GM12878 (cell line): ENCODE measurements around the gene AP2A2. TPM values are rescaled to one million over a fixed set of nuclear protein-coding genes. Genes with fewer than 3 reads are reported as not detected.

ENCODE experiments used
- ATAC-seq: fragments of 200-7000 bp; cut with Tn5 transposase; 3 replicates; pipeline ENCODE4 v1.9.1; 2020; ENCODE audit warnings: mild to moderate bottlenecking, moderate library complexity
- BruUV-seq: library from RNA; stranded (reverse); fragments of 400-500 nt; replicated peaks from 2 replicates; lab custom pipeline; 2021; lab: Mats Ljungman, UMichigan
- CTCF ChIA-PET: fragments of 300-600 bp; sonication (Branson Sonifier 250); formaldehyde crosslinking; extraction: SDS; loops from one replicate; lab custom pipeline; 2021; ENCODE audit warnings: inconsistent platforms; lab: Yijun Ruan, JAX
- POLR2A ChIA-PET: fragments of 350-600 bp; formaldehyde crosslinking; extraction: SDS; loops from one replicate; lab custom pipeline; 2021; ENCODE audit warnings: inconsistent platforms; lab: Charles Lee
- RAD21 ChIA-PET: fragments of 300-600 bp; sonication (Branson Sonifier 250); formaldehyde crosslinking; loops from one replicate; lab custom pipeline; 2023; ENCODE audit warnings: antibody characterized with exemption; ENCODE audit not compliant: unreplicated experiment; lab: Charles Lee
- SMC1A ChIA-PET: fragments of 300-600 bp; sonication (Branson Sonifier 250); formaldehyde crosslinking; loops from one replicate; lab custom pipeline; 2023; ENCODE audit not compliant: unreplicated experiment, uncharacterized antibody; lab: Charles Lee
- DNase-seq: peaks from one replicate; pipeline ENCODE4 v3.0.0-alpha.2; 2011; ENCODE audit warnings: low read depth, low spot score
- FAIRE-seq: peaks from 3 replicates; lab custom pipeline; 2011; peaks lifted over from hg19 to GRCh38; lab: Jason Lieb, UNC
- H2AFZ ChIP-seq: 2 replicates; pipeline ENCODE4 v1.6.0; 2011; ENCODE audit warnings: low read depth, low read length, control low read depth; ENCODE audit not compliant: control insufficient read depth
- H3K27ac ChIP-seq: 2 replicates; pipeline ENCODE4 v1.5.1; 2011; ENCODE audit warnings: control low read depth; ENCODE audit not compliant: control insufficient read depth, insufficient read depth
- H3K27me3 ChIP-seq, 2 experiments: replicated peaks in 1 of 2; 2 replicates each; pipeline versions ENCODE4 v1.6.0 to v1.6.1; 2011; ENCODE audit warnings: low read length in 1 of 2; ENCODE audit not compliant: control insufficient read depth in 2 of 2, insufficient read depth in 2 of 2
- H3K36me3 ChIP-seq, 2 experiments: 2 replicates each; pipeline ENCODE4 v1.5.1; 2011; ENCODE audit warnings: low read length in 1 of 2; ENCODE audit not compliant: control insufficient read depth in 2 of 2, insufficient read depth in 2 of 2
- H3K4me1 ChIP-seq: 2 replicates; pipeline ENCODE4 v1.6.1; 2011; ENCODE audit warnings: mild to moderate bottlenecking, low read length, moderate library complexity, mixed read lengths; ENCODE audit not compliant: control insufficient read depth, insufficient read depth
- H3K4me2 ChIP-seq: 2 replicates; pipeline ENCODE4 v1.6.0; 2011; ENCODE audit warnings: control low read depth; ENCODE audit not compliant: control insufficient read depth, insufficient read depth
- H3K4me3 ChIP-seq: fragments of 200-600 bp; sonication (generic); 2 replicates; pipeline ENCODE4 v1.5.1; 2016
- H3K79me2 ChIP-seq: 2 replicates; pipeline ENCODE4 v1.6.0; 2011; ENCODE audit warnings: low read length; ENCODE audit not compliant: control insufficient read depth, insufficient read depth
- H3K9ac ChIP-seq: 2 replicates; pipeline ENCODE4 v1.8.0; 2011; ENCODE audit warnings: low read length, control low read depth, mixed read lengths; ENCODE audit not compliant: control insufficient read depth, insufficient read depth
- H3K9me3 ChIP-seq: replicated peaks from 3 replicates; pipeline ENCODE4 v1.5.1; 2011; ENCODE audit warnings: mild to moderate bottlenecking, low read length; ENCODE audit not compliant: control insufficient read depth, insufficient read depth
- H4K20me1 ChIP-seq: 2 replicates; pipeline ENCODE4 v1.6.0; 2011; ENCODE audit not compliant: control insufficient read depth, insufficient read depth
- SPI1 ChIP-seq: IDR thresholded peaks from 2 replicates; pipeline ENCODE4 v1.6.1; 2011; ENCODE audit warnings: low read depth, mild to moderate bottlenecking, low read length, moderate library complexity, borderline replicate concordance; ENCODE audit not compliant: insufficient read depth
- STAT1 ChIP-seq: fragments of 450-650 bp; conservative IDR thresholded peaks from 2 replicates; pipeline ENCODE4 v1.6.1; 2014; ENCODE audit warnings: antibody characterized with exemption, mild to moderate bottlenecking
- ZNF274 ChIP-seq: IDR thresholded peaks from one replicate; pipeline ENCODE4 v1.8.0; 2011; ENCODE audit not compliant: insufficient read length, insufficient read depth
- WGBS: methylation state at CpG from one replicate; pipeline ENCODE4 v1.1.6; 2016; ENCODE audit warnings: low lambda C conversion rate; ENCODE audit not compliant: insufficient replicate concordance, insufficient coverage; ENCODE audit errors: missing lambda C conversion rate; 5-methylcytosine and 5-hydroxymethylcytosine counted together
- in situ Hi-C: fragments of 300-500 bp; cut with MboI; formaldehyde crosslinking; loops from 9 replicates; pipeline ENCODE4 v1.14.3; 2018; ENCODE audit warnings: mixed read lengths
- intact Hi-C: fragments of 100-400 bp; cut with micrococcal nuclease; formaldehyde crosslinking; loops from one replicate; pipeline ENCODE4 v1.14.2; 2022; ENCODE audit not compliant: unreplicated experiment
- polyA plus RNA-seq, 11 experiments: library from polyadenylated mRNA; depleted of rRNA in 4 of 11; unstranded in 6 of 11; stranded (reverse) in 5 of 11; fragments of >200 nt; fragmentation: Nextera tagmentation in 4 of 11; fragmentation: Illumina TruSeq in 1 of 11; extraction: Ambion mirVana in 4 of 11; extraction: Trizol in 1 of 11; gene quantifications; 1 replicate in 1 of 11; 2 replicates in 10 of 11; pipeline versions ENCODE4 v1.2.1 to v1.2.3, GENCODE V29; 2011 to 2016; ENCODE audit warnings: inconsistent platforms in 2 of 11, missing spikeins in 2 of 11, low read depth in 1 of 11
- total RNA-seq, 4 experiments: library from RNA; depleted of rRNA in 3 of 4; stranded (reverse); fragments of >200 nt in 3 of 4; fragmentation: Illumina TruSeq in 1 of 4; extraction: Trizol in 1 of 4; gene quantifications; 2 replicates each; pipeline versions ENCODE4 v1.2.1 to v1.2.3, GENCODE V29; 2013 to 2021

AP2A2 gene
- total and polyA plus RNA-seq, 10 of the 15 experiments (the other 5 are each of a cell fraction or from before 2014, with no cell fraction given): 0.58 to 48.8 (median 18.2) TPM

DNA sequence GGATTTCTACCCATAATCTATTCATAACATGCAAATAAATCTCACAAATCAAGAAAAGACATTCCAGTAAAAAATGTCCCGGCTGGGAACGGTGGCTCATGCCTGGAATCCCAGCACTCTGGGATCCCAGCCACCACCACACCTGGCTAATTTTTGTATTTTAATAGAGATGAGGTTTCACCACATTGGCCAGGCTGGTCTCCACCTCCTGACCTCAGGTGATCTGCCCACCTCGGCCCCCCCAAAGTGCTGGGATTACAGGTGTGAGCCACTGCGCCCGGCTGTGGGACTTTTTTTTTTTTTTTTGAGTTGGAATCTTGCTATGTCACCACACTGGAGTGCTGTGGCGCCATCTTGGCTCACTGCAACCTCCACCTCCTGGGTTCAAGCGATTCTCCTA, 19.7 kb upstream of the AP2A2 start:
- H3K79me2 ChIP-seq: peaks cover 19% of the 10 kb centered on the region
- no peak overlapping the region for H3K4me2 ChIP-seq
- ChIA-PET RAD21 (no interaction called here), SMC1A (no interaction called here), CTCF (no interaction called here), POLR2A (no interaction called here)
- H3K4me3 ChIP-seq: no peak overlapping the region
- peaks cover 8 to 18% of the 10 kb centered on the region in 2 experiments for H3K36me3 ChIP-seq
- WGBS: 98% methylated on average over 3 of the region's 7 CpGs
- no peak for DNase-seq
- H3K9ac ChIP-seq: no peak overlapping the region
- H3K27ac ChIP-seq: no peak overlapping the region
- no peaks in the 10 kb centered on the region for H3K27me3 ChIP-seq
- H4K20me1 ChIP-seq: no peaks in the 10 kb centered on the region
- H2AFZ ChIP-seq: no peak overlapping the region
- no peak for ATAC-seq
- in situ Hi-C loops: no loop called here
- BruUV-seq: no TSS peak
- no peak for FAIRE-seq
- intact Hi-C loops: no loop called here
- no peaks in the 10 kb centered on the region for H3K9me3 ChIP-seq
- TF ChIP-seq ZNF274: no peak
- H3K4me1 ChIP-seq: peaks cover 23% of the 10 kb centered on the region

DNA sequence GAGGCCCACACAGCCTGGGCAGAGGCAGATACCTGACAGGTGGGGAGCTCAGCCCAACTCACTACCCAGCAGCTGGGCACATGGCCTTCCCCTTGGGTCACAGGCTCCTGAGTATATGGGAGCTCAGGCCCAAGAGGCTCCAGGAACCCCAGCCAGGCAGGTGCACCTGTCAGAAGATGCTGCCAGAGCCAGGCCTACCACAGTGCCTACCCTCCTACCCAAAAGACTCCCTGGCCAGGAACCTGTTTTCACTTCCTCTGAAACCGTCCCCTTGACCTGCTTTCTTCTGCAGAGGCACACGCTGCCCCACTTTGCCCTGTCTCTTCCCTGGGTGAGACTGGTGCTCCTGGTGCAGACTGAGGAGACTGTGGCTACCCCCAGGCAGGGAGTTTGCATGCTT, 18.0 kb upstream of the AP2A2 start:
- Histone ChIP-seq H3K9ac (no peak overlapping the region), H3K36me3 (peaks cover 5 to 6% of the 10 kb centered on the region in 2 experiments), H3K4me2 (no peak overlapping the region), H4K20me1 (no peaks in the 10 kb centered on the region), H3K4me1 (peaks cover 23% of the 10 kb centered on the region), H2AFZ (no peak overlapping the region), H3K27ac (no peak overlapping the region), H3K27me3 (no peaks in the 10 kb centered on the region), H3K79me2 (peaks cover 19% of the 10 kb centered on the region), H3K4me3 (no peak overlapping the region), H3K9me3 (no peaks in the 10 kb centered on the region)
- SMC1A ChIA-PET: no interaction called here
- RAD21 ChIA-PET: no interaction called here
- CTCF ChIA-PET: interaction anchor here (1.4 kb wide), 1 partner anchor 17 kb away, joined by 3 read pairs; no protein-coding TSS in a partner anchor
- ATAC-seq (peak; percentile 34), FAIRE-seq (no peak), DNase-seq (peak; percentile 5)
- TF ChIP-seq STAT1 (no peak), SPI1 (peak; percentile 85)
- intact Hi-C loops (no loop called here), in situ Hi-C loops (no loop called here)
- no TSS peak for BruUV-seq
- 3% methylated on average over 2 of the region's 2 CpGs for WGBS
- POLR2A ChIA-PET: interaction anchor here (0.6 kb wide), 1 partner anchor 32 kb away, joined by 3 read pairs; no protein-coding TSS in a partner anchor
